T-helper 1 cell treated with Interleukin-12 subunit alpha and Interleukin-12 subunit beta and Interleukin-4 antibody, amounts not matched to agents 30 μg/mL and 1 μg/mL, for 36 hours (primary cell): ENCODE measurements around the gene TNPO3.

Experiments
- H3K27ac Mint-ChIP-seq: one replicate; pipeline ENCODE4 v1.8.0; 2021; ENCODE audit warnings: mild to moderate bottlenecking, mixed read lengths
- H3K27me3 Mint-ChIP-seq: one replicate; pipeline ENCODE4 v1.8.0; 2021; ENCODE audit warnings: low read depth, mixed read lengths
- H3K36me3 Mint-ChIP-seq: one replicate; pipeline ENCODE4 v1.8.0; 2021; ENCODE audit warnings: low read depth, mixed read lengths
- H3K4me1 Mint-ChIP-seq: one replicate; pipeline ENCODE4 v1.8.0; 2021; ENCODE audit warnings: low read depth, mixed read lengths
- H3K4me3 Mint-ChIP-seq: one replicate; pipeline ENCODE4 v1.8.0; 2021; ENCODE audit warnings: mild to moderate bottlenecking, moderate library complexity, mixed read lengths
- H3K9me3 Mint-ChIP-seq: one replicate; pipeline ENCODE4 v1.8.0; 2021; ENCODE audit warnings: mixed read lengths

The TNPO3 gene

GRCh38 chr7:128937647-128938543 lies 117.0 kb downstream of the TNPO3 start, which contains the start of gene IRF5:
TSS of gene IRF5 (plus strand) at chr7:128937927. CDS start at chr7:128942082, 4,155 bp downstream.
- Mint-ChIP-seq H3K27ac (peak within 1 kb of the TSS; percentile 75), H3K9me3 (no peaks in the 10 kb centered on the region), H3K36me3 (peaks cover 5% of the 10 kb centered on the region), H3K4me1 (peaks cover 38% of the 10 kb centered on the region), H3K4me3 (peak within 1 kb of the TSS; percentile 89), H3K27me3 (peaks cover 29% of the 10 kb centered on the region)

- peaks cover 41% of the 10 kb centered on the region for H3K4me1 Mint-ChIP-seq
Measured at GRCh38 chr7:128937271-128937646, 117.7 kb downstream of the TNPO3 start.

GRCh38 chr7:128936798-128937197 lies 118.1 kb downstream of the TNPO3 start:
- no peaks in the 10 kb centered on the region for H3K9me3 Mint-ChIP-seq
- peaks cover 42% of the 10 kb centered on the region for H3K4me1 Mint-ChIP-seq
- H3K27me3 Mint-ChIP-seq: peaks cover 29% of the 10 kb centered on the region
- H3K27ac Mint-ChIP-seq: peak overlapping the region; percentile 75
- peaks cover 5% of the 10 kb centered on the region for H3K36me3 Mint-ChIP-seq
- peak overlapping the region; percentile 84 for H3K4me3 Mint-ChIP-seq

More at GRCh38 chr7:128937271-128937646, 117.7 kb downstream of the TNPO3 start:
- Mint-ChIP-seq H3K27me3 (peaks cover 29% of the 10 kb centered on the region), H3K36me3 (peaks cover 5% of the 10 kb centered on the region), H3K4me3 (peak overlapping the region; percentile 84), H3K9me3 (no peaks in the 10 kb centered on the region), H3K27ac (peak overlapping the region; percentile 75)

- Mint-ChIP-seq H3K36me3 (peaks cover 5% of the 10 kb centered on the region), H3K27me3 (peaks cover 29% of the 10 kb centered on the region), H3K27ac (no peak overlapping the region), H3K4me3 (no peak overlapping the region), H3K9me3 (no peaks in the 10 kb centered on the region), H3K4me1 (peaks cover 32% of the 10 kb centered on the region)
Measured at GRCh38 chr7:128935342-128935730, 119.6 kb downstream of the TNPO3 start.

GRCh38 chr7:128934361-128935341 lies 120.3 kb downstream of the TNPO3 start:
- no peak overlapping the region for H3K27ac Mint-ChIP-seq
- peaks cover 29% of the 10 kb centered on the region for H3K27me3 Mint-ChIP-seq
- no peak overlapping the region for H3K4me3 Mint-ChIP-seq
- peaks cover 5% of the 10 kb centered on the region for H3K36me3 Mint-ChIP-seq
- H3K4me1 Mint-ChIP-seq: peaks cover 26% of the 10 kb centered on the region
- H3K9me3 Mint-ChIP-seq: no peaks in the 10 kb centered on the region

GRCh38 chr7:128933180-128933891 lies 121.6 kb downstream of the TNPO3 start:
- peaks cover 24% of the 10 kb centered on the region for H3K27me3 Mint-ChIP-seq
- peaks cover 15% of the 10 kb centered on the region for H3K4me1 Mint-ChIP-seq
- H3K36me3 Mint-ChIP-seq: peaks cover 5% of the 10 kb centered on the region
- no peaks in the 10 kb centered on the region for H3K9me3 Mint-ChIP-seq
- peak overlapping the region; percentile 66 for H3K4me3 Mint-ChIP-seq
- peak overlapping the region; percentile 85 for H3K27ac Mint-ChIP-seq

GRCh38 chr7:128932862-128933179 lies 122.1 kb downstream of the TNPO3 start:
- Mint-ChIP-seq H3K9me3 (no peaks in the 10 kb centered on the region), H3K4me3 (no peak overlapping the region), H3K36me3 (peaks cover 5% of the 10 kb centered on the region), H3K27ac (no peak overlapping the region), H3K4me1 (peaks cover 14% of the 10 kb centered on the region), H3K27me3 (peaks cover 27% of the 10 kb centered on the region)

GRCh38 chr7:128931965-128932861 lies 122.7 kb downstream of the TNPO3 start:
- H3K27me3 Mint-ChIP-seq: peaks cover 26% of the 10 kb centered on the region
- H3K9me3 Mint-ChIP-seq: no peaks in the 10 kb centered on the region
- no peak overlapping the region for H3K4me3 Mint-ChIP-seq
- H3K27ac Mint-ChIP-seq: no peak overlapping the region
- peaks cover 5% of the 10 kb centered on the region for H3K36me3 Mint-ChIP-seq
- peaks cover 14% of the 10 kb centered on the region for H3K4me1 Mint-ChIP-seq

GRCh38 chr7:128931190-128931798 lies 123.6 kb downstream of the TNPO3 start:
- H3K9me3 Mint-ChIP-seq: no peaks in the 10 kb centered on the region
- H3K4me1 Mint-ChIP-seq: peaks cover 10% of the 10 kb centered on the region
- peaks cover 2% of the 10 kb centered on the region for H3K36me3 Mint-ChIP-seq
- H3K4me3 Mint-ChIP-seq: no peak overlapping the region
- peaks cover 19% of the 10 kb centered on the region for H3K27me3 Mint-ChIP-seq
- no peak overlapping the region for H3K27ac Mint-ChIP-seq

GRCh38 chr7:128928882-128929788 lies 125.8 kb downstream of the TNPO3 start:
- no peaks in the 10 kb centered on the region for H3K9me3 Mint-ChIP-seq
- peaks cover 10% of the 10 kb centered on the region for H3K4me1 Mint-ChIP-seq
- H3K27ac Mint-ChIP-seq: no peak overlapping the region
- H3K27me3 Mint-ChIP-seq: peaks cover 22% of the 10 kb centered on the region
- H3K4me3 Mint-ChIP-seq: no peak overlapping the region
- peaks cover 2% of the 10 kb centered on the region for H3K36me3 Mint-ChIP-seq

- peaks cover under 1% of the 10 kb centered on the region for H3K36me3 Mint-ChIP-seq
- H3K9me3 Mint-ChIP-seq: no peaks in the 10 kb centered on the region
- H3K27me3 Mint-ChIP-seq: peaks cover 25% of the 10 kb centered on the region
- H3K4me3 Mint-ChIP-seq: no peak overlapping the region
- no peak overlapping the region for H3K27ac Mint-ChIP-seq
- peaks cover 7% of the 10 kb centered on the region for H3K4me1 Mint-ChIP-seq
Measured at GRCh38 chr7:128928159-128928813, 126.6 kb downstream of the TNPO3 start.
